GM23338 (cell line): Measurements from ENCODE around the gene ENOX1. TPM values are rescaled to one million over a fixed set of nuclear protein-coding genes. Genes with fewer than 3 reads are reported as not detected.

Experiments used
- ATAC-seq: fragments of 200-7000 bp; cut with Tn5 transposase; 3 replicates; pipeline ENCODE4 v1.9.1; 2020
- DNase-seq: peaks from one replicate; pipeline ENCODE4 v3.0.0-alpha.2; 2015; ENCODE audit warnings: low spot score
- H2AFZ ChIP-seq: fragments of 200-600 bp; sonication (generic); 2 replicates; pipeline ENCODE4 v1.8.0; 2016; ENCODE audit warnings: antibody characterized with exemption, mild to moderate bottlenecking, moderate library complexity
- H3F3A ChIP-seq: fragments of 200-600 bp; sonication (generic); replicated peaks from 2 replicates; pipeline ENCODE4 v1.8.0; 2017; ENCODE audit warnings: antibody characterized with exemption, mixed run types, low read depth
- H3K27ac ChIP-seq: fragments of 200-600 bp; sonication (generic); 2 replicates; pipeline ENCODE4 v1.6.1; 2016; ENCODE audit warnings: low read depth
- H3K27me3 ChIP-seq: fragments of 200-600 bp; sonication (generic); 2 replicates; pipeline ENCODE4 v1.8.0; 2016; ENCODE audit warnings: mild to moderate bottlenecking, mixed run types, moderate library complexity; ENCODE audit not compliant: insufficient read depth
- H3K36me3 ChIP-seq: fragments of 200-600 bp; sonication (generic); 2 replicates; pipeline ENCODE4 v1.8.0; 2016; ENCODE audit warnings: mild to moderate bottlenecking; ENCODE audit not compliant: insufficient read depth
- H3K4me1 ChIP-seq: fragments of 200-600 bp; sonication (generic); 2 replicates; pipeline ENCODE4 v1.8.0; 2016; ENCODE audit warnings: mild to moderate bottlenecking, moderate library complexity; ENCODE audit not compliant: insufficient read depth
- H3K4me2 ChIP-seq: fragments of 200-600 bp; sonication (generic); 2 replicates; pipeline ENCODE4 v1.7.1; 2017; ENCODE audit warnings: mixed run types
- H3K4me3 ChIP-seq: fragments of 200-600 bp; sonication (generic); 2 replicates; pipeline ENCODE4 v1.6.1; 2016; ENCODE audit warnings: mixed run types
- H3K79me2 ChIP-seq: fragments of 200-600 bp; sonication (generic); replicated peaks from 2 replicates; pipeline ENCODE4 v1.8.0; 2017; ENCODE audit warnings: mild to moderate bottlenecking; ENCODE audit not compliant: insufficient read depth
- H3K9me2 ChIP-seq: fragments of 200-600 bp; sonication (generic); 2 replicates; pipeline ENCODE4 v1.8.0; 2017; ENCODE audit not compliant: insufficient read depth
- H4K20me1 ChIP-seq: fragments of 200-600 bp; sonication (generic); replicated peaks from 2 replicates; pipeline ENCODE4 v1.8.0; 2017; ENCODE audit warnings: mild to moderate bottlenecking; ENCODE audit not compliant: insufficient read depth
- H3K27ac Mint-ChIP-seq: 2 replicates; pipeline ENCODE4 v1.8.0; 2020; ENCODE audit warnings: inconsistent platforms, mild to moderate bottlenecking, moderate library complexity, mixed read lengths
- H3K27me3 Mint-ChIP-seq: 3 replicates; pipeline ENCODE4 v1.8.0; 2022; ENCODE audit warnings: low read depth, mild to moderate bottlenecking, moderate library complexity, mixed read lengths, inconsistent platforms; ENCODE audit not compliant: insufficient read depth, poor library complexity
- H3K36me3 Mint-ChIP-seq: 3 replicates; pipeline ENCODE4 v1.8.0; 2021; ENCODE audit warnings: low read depth, mild to moderate bottlenecking, inconsistent platforms, moderate library complexity, mixed read lengths
- H3K4me1 Mint-ChIP-seq: 3 replicates; pipeline ENCODE4 v1.8.0; 2020; ENCODE audit warnings: mild to moderate bottlenecking, inconsistent platforms, mixed read lengths
- H3K4me3 Mint-ChIP-seq: 3 replicates; pipeline ENCODE4 v1.8.0; 2021; ENCODE audit warnings: moderate library complexity, mild to moderate bottlenecking, inconsistent platforms, mixed read lengths
- H3K9me3 Mint-ChIP-seq: 3 replicates; pipeline ENCODE4 v1.8.0; 2020; ENCODE audit warnings: moderate library complexity, mild to moderate bottlenecking, inconsistent platforms, mixed read lengths
- CTCF ChIP-seq, 2 experiments: fragments of 200-600 bp in 1 of 2; sonication (generic) in 1 of 2; conservative IDR thresholded peaks; 2 replicates each; pipeline versions ENCODE4 v1.5.1 to v1.6.1; 2016 to 2017; ENCODE audit warnings: antibody characterized with exemption in 2 of 2, low read depth in 2 of 2, mild to moderate bottlenecking in 2 of 2, moderate library complexity in 1 of 2
- ETS1 ChIP-seq: IDR thresholded peaks from 2 replicates; pipeline ENCODE4 v1.6.1; 2016; ENCODE audit warnings: antibody characterized with exemption
- EZH2phosphoT487 ChIP-seq: fragments of 200-600 bp; sonication (generic); IDR thresholded peaks from one replicate; pipeline ENCODE4 v1.8.1; 2018; ENCODE audit warnings: antibody characterized with exemption; ENCODE audit not compliant: unreplicated experiment
- JUNB ChIP-seq: IDR thresholded peaks from one replicate; pipeline ENCODE4 v1.6.1; 2016; ENCODE audit warnings: antibody characterized with exemption; ENCODE audit not compliant: unreplicated experiment
- NANOG ChIP-seq: IDR thresholded peaks from 2 replicates; pipeline ENCODE4 v1.6.1; 2016; ENCODE audit warnings: antibody characterized with exemption, borderline replicate concordance
- POLR2AphosphoS5 ChIP-seq: IDR thresholded peaks from 2 replicates; pipeline ENCODE4 v1.6.1; 2016; ENCODE audit warnings: antibody characterized with exemption, low read depth
- REST ChIP-seq: IDR thresholded peaks from one replicate; pipeline ENCODE4 v1.6.1; 2018; ENCODE audit warnings: antibody characterized with exemption; ENCODE audit not compliant: unreplicated experiment
- STAT1 ChIP-seq: IDR thresholded peaks from one replicate; pipeline ENCODE4 v1.6.1; 2016; ENCODE audit warnings: antibody characterized with exemption; ENCODE audit not compliant: unreplicated experiment
- ZNF114 ChIP-seq: fragments of 250-450 bp; sonication (Bioruptor Pico); IDR thresholded peaks from 2 replicates; pipeline ENCODE4 v1.5.0; 2020; ENCODE audit warnings: mild to moderate bottlenecking, moderate library complexity
- ZNF331 ChIP-seq: fragments of 250-450 bp; sonication (Bioruptor Pico); IDR thresholded peaks from 2 replicates; pipeline ENCODE4 v1.5.0; 2020; ENCODE audit warnings: low read depth, mild to moderate bottlenecking, moderate library complexity
- polyA plus RNA-seq: library from polyadenylated mRNA; unstranded; fragments of >200 nt; fragmentation: Nextera tagmentation; extraction: Ambion mirVana; gene quantifications from 2 replicates; pipeline ENCODE4 v1.2.1, GENCODE V29; 2016
- total RNA-seq: library from RNA; depleted of rRNA; stranded (reverse); fragments of >200 nt; shearing (Covaris generic); gene quantifications from 2 replicates; pipeline ENCODE4 v1.2.3, GENCODE V29; 2014

ENOX1 gene
- total and polyA plus RNA-seq, 2 experiments from 2014 or later, result 0.66 to 0.81 TPM

- H2AFZ ChIP-seq, result no peak overlapping the region
- H3K4me1 Mint-ChIP-seq, result peaks cover 3% of the 10 kb centered on the region; the same call in 2 of the 3 replicates
- no peaks in the 10 kb centered on the region for H4K20me1 ChIP-seq
- H3K4me1 ChIP-seq, result no peaks in the 10 kb centered on the region
- H3K36me3 ChIP-seq, result no peaks in the 10 kb centered on the region
- no peaks in the 10 kb centered on the region for H3K27me3 Mint-ChIP-seq
- H3K27me3 ChIP-seq, result no peaks in the 10 kb centered on the region
- no peak for TF ChIP-seq REST
- no peak for TF ChIP-seq NANOG
- no peak for TF ChIP-seq ZNF331 (CRISPR knock-in tag)
- TF ChIP-seq STAT1, result no peak
- TF ChIP-seq EZH2phosphoT487, result no peak
- DNase-seq, result no peak
- H3K4me2 ChIP-seq, result no peak overlapping the region
- no peak overlapping the region; the same call in 1 of the 2 replicates for H3K27ac Mint-ChIP-seq
- H3K9me2 ChIP-seq, result no peaks in the 10 kb centered on the region
- ATAC-seq, result no peak
- H3K4me3 ChIP-seq, result no peak overlapping the region
- H3K27ac ChIP-seq, result no peak overlapping the region
- H3K9me3 Mint-ChIP-seq, result no peaks in the 10 kb centered on the region
- H3K4me3 Mint-ChIP-seq, result no peak overlapping the region
- no peaks in the 10 kb centered on the region for H3K79me2 ChIP-seq
- H3F3A ChIP-seq, result no peaks in the 10 kb centered on the region
- no peaks in the 10 kb centered on the region for H3K36me3 Mint-ChIP-seq
These were observed 502.6 kb downstream of the ENOX1 start for GRCh38 chr13:43284162-43284561.

GRCh38 chr13:43279696-43280095 lies 507.1 kb downstream of the ENOX1 start:
- Mint-ChIP-seq H3K4me3 (no peak overlapping the region), H3K36me3 (no peaks in the 10 kb centered on the region), H3K9me3 (no peaks in the 10 kb centered on the region), H3K27ac (no peak overlapping the region), H3K27me3 (no peaks in the 10 kb centered on the region), H3K4me1 (peaks cover 6% of the 10 kb centered on the region; the same call in 2 of the 3 replicates)
- no peak overlapping the region for H2AFZ ChIP-seq
- H3F3A ChIP-seq, result no peaks in the 10 kb centered on the region
- no peaks in the 10 kb centered on the region for H3K36me3 ChIP-seq
- H3K27ac ChIP-seq, result no peak overlapping the region
- no peak overlapping the region for H3K4me2 ChIP-seq
- no peaks in the 10 kb centered on the region; the same call in 1 of the 2 replicates for H3K9me2 ChIP-seq
- ATAC-seq (no peak), DNase-seq (no peak)
- no peaks in the 10 kb centered on the region for H3K4me1 ChIP-seq
- H3K27me3 ChIP-seq, result no peaks in the 10 kb centered on the region
- no peak overlapping the region for H3K4me3 ChIP-seq
- H3K79me2 ChIP-seq, result no peaks in the 10 kb centered on the region
- no peaks in the 10 kb centered on the region for H4K20me1 ChIP-seq
- TF ChIP-seq JUNB, result no peak
- TF ChIP-seq ZNF114 (CRISPR knock-in tag), result no peak
- TF ChIP-seq CTCF (conservative IDR thresholded peaks at IDR 0.05; ENCODE audit: low read depth in 2 of 2), result no peak
- TF ChIP-seq EZH2phosphoT487, result no peak
- TF ChIP-seq POLR2AphosphoS5, result no peak
- TF ChIP-seq STAT1, result no peak
- TF ChIP-seq REST, result no peak
- no peak for TF ChIP-seq ETS1
